CD4-positive, alpha-beta memory T cell (primary cell): ENCODE results near the gene ARTN. TPM values are rescaled to one million over a fixed set of nuclear protein-coding genes. Genes with fewer than 3 reads are reported as not detected.
A peak's percentile ranks its signal among the peaks of the same experiment; 100 is the strongest.

Source experiments
- CTCF ChIA-PET: fragments of 350-600 bp; sonication (Branson Sonifier 250); formaldehyde crosslinking; loops from one replicate; lab custom pipeline; 2021; ENCODE audit warnings: inconsistent platforms; ENCODE audit not compliant: partially characterized antibody; lab: Charles Lee
- POLR2A ChIA-PET: fragments of 350-600 bp; sonication (Branson Sonifier 250); formaldehyde crosslinking; loops from one replicate; lab custom pipeline; 2021; ENCODE audit not compliant: partially characterized antibody; lab: Charles Lee
- DNase-seq, 5 donors: peaks; one replicate each; pipeline versions ENCODE4 v3.0.0 to v3.0.0-alpha.2; 2020 to 2022; ENCODE audit warnings: mixed read lengths in 1 of 5
- H3K27ac ChIP-seq: one replicate; pipeline ENCODE4 v1.7.0; 2013; ENCODE audit warnings: low read depth, low read length
- H3K27me3 ChIP-seq: 2 replicates; pipeline ENCODE4 v1.7.0; 2013; ENCODE audit warnings: mild to moderate bottlenecking, low read length, moderate library complexity; ENCODE audit not compliant: insufficient read depth
- H3K36me3 ChIP-seq: 2 replicates; pipeline ENCODE4 v1.7.0; 2013; ENCODE audit warnings: mild to moderate bottlenecking, low read length, moderate library complexity; ENCODE audit not compliant: insufficient read depth
- H3K4me1 ChIP-seq: 2 replicates; pipeline ENCODE4 v1.7.0; 2013; ENCODE audit warnings: mild to moderate bottlenecking, low read length, moderate library complexity; ENCODE audit not compliant: insufficient read depth
- H3K4me3 ChIP-seq, 2 donors: one replicate each; pipeline ENCODE4 v1.7.0; 2013; ENCODE audit warnings: low read length in 2 of 2, mild to moderate bottlenecking in 1 of 2
- H3K9me3 ChIP-seq, 2 donors: one replicate each; pipeline ENCODE4 v1.7.0; 2013; ENCODE audit warnings: low read length in 2 of 2, control low read depth in 1 of 2; ENCODE audit not compliant: control insufficient read depth in 1 of 2
- H3K27ac Mint-ChIP-seq, 7 donors: one replicate each; pipeline ENCODE4 v1.8.0; 2020 to 2021; ENCODE audit warnings: mixed read lengths in 7 of 7, mild to moderate bottlenecking in 6 of 7, inconsistent platforms in 3 of 7, moderate library complexity in 3 of 7
- H3K27me3 Mint-ChIP-seq, 2 donors: one replicate each; pipeline ENCODE4 v1.8.0; 2020 to 2021; ENCODE audit warnings: mixed read lengths in 2 of 2
- H3K36me3 Mint-ChIP-seq, 2 donors: one replicate each; pipeline ENCODE4 v1.8.0; 2020 to 2021; ENCODE audit warnings: mixed read lengths in 2 of 2, inconsistent platforms in 1 of 2, mild to moderate bottlenecking in 1 of 2
- H3K4me1 Mint-ChIP-seq, 4 donors: one replicate each; pipeline ENCODE4 v1.8.0; 2020 to 2021; ENCODE audit warnings: mixed read lengths in 4 of 4, mild to moderate bottlenecking in 1 of 4
- H3K4me3 Mint-ChIP-seq, 8 donors: one replicate each; pipeline ENCODE4 v1.8.0; 2020 to 2021; ENCODE audit warnings: mixed read lengths in 8 of 8, mild to moderate bottlenecking in 7 of 8, moderate library complexity in 6 of 8, inconsistent platforms in 3 of 8
- H3K9me3 Mint-ChIP-seq, 8 donors: one replicate each; pipeline ENCODE4 v1.8.0; 2020 to 2021; ENCODE audit warnings: mixed read lengths in 8 of 8, mild to moderate bottlenecking in 5 of 8, inconsistent platforms in 3 of 8, moderate library complexity in 1 of 8
- intact Hi-C: fragments of 100-400 bp; cut with micrococcal nuclease; formaldehyde crosslinking; loops from one replicate; pipeline ENCODE4 v1.15.1; 2023
- polyA plus RNA-seq, 2 donors: library from polyadenylated mRNA; unstranded; fragments of 300-500 nt; fragmentation: Illumina TruSeq; gene quantifications; one replicate each; pipeline ENCODE4 v1.2.3, GENCODE V29; 2021
- total RNA-seq, 2 experiments: library from RNA; stranded (reverse); gene quantifications; one replicate each; pipeline ENCODE4 v1.2.3, GENCODE V29; 2021

ARTN gene
- total and polyA plus RNA-seq, 4 experiments from 2014 or later = 0.41 TPM; not detected in 3

- peaks cover 7% of the 10 kb centered on the region for H3K36me3 ChIP-seq
- intact Hi-C loops = no loop called here
- ChIA-PET CTCF (no interaction called here), POLR2A (no interaction called here)
- H3K27me3 Mint-ChIP-seq = no peaks in the 10 kb centered on the region
- peaks cover 18 to 28% of the 10 kb centered on the region in 2 donors for H3K36me3 Mint-ChIP-seq
- H3K9me3 ChIP-seq = no peaks in the 10 kb centered on the region
- no peak for DNase-seq
- no peak overlapping the region for H3K27ac ChIP-seq
- no peaks in the 10 kb centered on the region for H3K27me3 ChIP-seq
- H3K9me3 Mint-ChIP-seq = no peaks in the 10 kb centered on the region
- H3K4me3 Mint-ChIP-seq = peak overlapping the region in 1 of 8 donors; percentile 48
- H3K4me1 Mint-ChIP-seq = no peaks in the 10 kb centered on the region
- no peaks in the 10 kb centered on the region for H3K4me1 ChIP-seq
- peak overlapping the region in 1 of 7 donors; percentile 16 for H3K27ac Mint-ChIP-seq
- H3K4me3 ChIP-seq = no peak overlapping the region
Observed at GRCh38 chr1:43901196-43901961, 32.2 kb upstream of the ARTN start.

DNA sequence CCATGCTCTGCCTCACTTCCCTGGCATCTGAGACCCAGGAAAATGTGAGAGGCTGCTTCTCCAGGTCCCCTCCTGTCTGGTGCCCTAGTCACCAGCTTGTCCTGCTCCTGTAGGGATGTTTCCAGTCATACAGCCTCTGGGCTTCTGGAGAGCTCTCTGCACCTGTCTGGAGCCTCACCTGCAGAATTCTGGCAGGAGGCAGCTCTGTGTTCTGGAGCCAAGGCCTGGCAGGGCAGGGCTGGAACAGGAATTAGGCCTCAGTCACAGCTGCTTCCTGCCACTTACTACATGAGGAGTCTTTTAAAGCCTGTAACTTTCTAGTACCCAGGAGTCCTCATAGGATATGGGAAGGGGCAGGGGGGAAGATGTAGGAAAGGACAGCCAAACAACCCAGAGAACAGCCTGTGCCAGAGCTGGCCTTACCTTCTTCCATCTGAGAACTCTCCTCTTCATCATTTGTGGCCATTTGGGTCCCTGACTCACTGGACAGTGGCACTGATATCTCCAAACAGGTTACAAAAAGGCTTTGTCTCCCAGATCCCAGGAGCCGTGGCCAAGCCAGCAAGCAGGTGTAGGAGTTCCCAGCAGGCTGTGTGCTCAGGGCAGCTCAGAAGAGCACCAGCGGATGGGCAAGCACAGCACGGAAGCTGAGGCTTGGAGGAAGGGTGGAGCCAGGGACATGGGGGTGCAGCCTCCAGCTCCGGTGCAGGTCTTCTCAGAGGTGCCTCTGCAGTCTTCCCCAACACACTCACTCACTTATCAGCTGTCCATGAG is 31.4 kb upstream of the ARTN start:
- H3K27ac Mint-ChIP-seq = peak overlapping the region in 1 of 7 donors; percentile 64

DNA sequence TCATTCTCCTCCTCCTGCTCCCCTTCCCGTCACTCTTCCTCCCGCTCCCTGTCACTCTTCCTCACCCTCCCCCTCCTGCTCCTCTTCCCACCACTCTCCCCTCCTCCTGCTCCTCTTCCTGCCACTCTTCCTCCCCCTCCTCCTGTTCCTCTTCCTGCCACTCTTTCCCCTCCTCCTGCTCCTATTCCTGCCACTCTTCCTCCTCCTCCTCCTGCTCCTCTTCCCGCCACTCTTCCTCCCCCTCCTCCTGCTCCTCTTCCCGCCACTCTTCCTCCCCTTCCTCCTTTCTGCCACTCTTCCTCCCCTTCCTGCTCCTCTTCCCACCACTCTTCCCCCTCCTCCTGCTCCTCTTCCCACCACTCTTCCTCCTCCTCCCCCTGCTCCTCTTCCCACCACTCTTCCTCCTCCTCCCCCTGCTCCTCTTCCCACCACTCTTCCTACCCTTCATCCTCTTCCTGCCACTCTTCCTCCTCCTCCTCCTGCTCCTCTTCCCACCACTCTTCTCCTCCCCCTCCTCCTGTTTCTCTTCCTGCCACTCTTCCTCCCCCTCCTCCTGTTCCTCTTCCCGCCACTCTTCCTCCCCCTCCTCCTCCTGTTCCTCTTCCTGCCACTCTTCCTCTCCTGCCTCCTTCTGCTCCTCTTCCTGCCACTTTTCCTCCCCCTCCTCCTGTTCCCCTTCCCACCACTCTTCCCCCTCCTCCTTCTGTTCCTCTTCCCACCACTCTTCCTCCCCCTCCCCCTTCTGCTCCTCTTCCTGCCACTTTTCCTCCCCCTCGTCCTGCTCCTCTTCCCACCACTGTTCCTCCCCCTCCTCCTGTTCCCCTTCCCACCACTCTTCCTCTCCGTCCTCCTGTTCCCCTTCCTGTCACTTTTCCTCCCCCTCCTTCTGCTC is 28.7 kb upstream of the ARTN start:
- H3K27ac ChIP-seq = no peak overlapping the region
- H3K4me3 ChIP-seq = no peak overlapping the region
- H3K27me3 ChIP-seq = no peaks in the 10 kb centered on the region
- ChIA-PET CTCF (no interaction called here), POLR2A (no interaction called here)
- no peaks in the 10 kb centered on the region for H3K9me3 ChIP-seq
- intact Hi-C loops = no loop called here
- no peak for DNase-seq
- peaks cover 0 to 3% (median 1%) of the 10 kb centered on the region in 4 donors for H3K4me1 Mint-ChIP-seq
- H3K4me1 ChIP-seq = no peaks in the 10 kb centered on the region
- H3K9me3 Mint-ChIP-seq = no peaks in the 10 kb centered on the region
- H3K27ac Mint-ChIP-seq = no peak overlapping the region
- no peaks in the 10 kb centered on the region for H3K27me3 Mint-ChIP-seq
- H3K36me3 ChIP-seq = no peaks in the 10 kb centered on the region
- peaks cover 11 to 34% of the 10 kb centered on the region in 2 donors for H3K36me3 Mint-ChIP-seq
- H3K4me3 Mint-ChIP-seq = no peak overlapping the region

More for the DNA sequence above, 31.4 kb upstream of the ARTN start:
- Histone ChIP-seq H3K27me3 (no peaks in the 10 kb centered on the region), H3K36me3 (peaks cover 7% of the 10 kb centered on the region), H3K4me1 (no peaks in the 10 kb centered on the region), H3K9me3 (no peaks in the 10 kb centered on the region), H3K27ac (no peak overlapping the region), H3K4me3 (no peak overlapping the region)
- Mint-ChIP-seq H3K27me3 (no peaks in the 10 kb centered on the region), H3K4me1 (peaks cover 0 to 2% (median under 1%) of the 10 kb centered on the region in 4 donors), H3K4me3 (peak overlapping the region in 7 of 8 donors; percentile 19 to 82 (median 61)), H3K36me3 (peaks cover 20 to 24% of the 10 kb centered on the region in 2 donors), H3K9me3 (no peaks in the 10 kb centered on the region)
- no peak for DNase-seq
- CTCF ChIA-PET = no interaction called here
- POLR2A ChIA-PET = no interaction called here
- intact Hi-C loops = no loop called here

- H3K4me1 Mint-ChIP-seq = peaks cover 0 to 3% (median 1%) of the 10 kb centered on the region in 4 donors
- Histone ChIP-seq H3K36me3 (no peaks in the 10 kb centered on the region), H3K27ac (no peak overlapping the region), H3K27me3 (no peaks in the 10 kb centered on the region), H3K9me3 (no peaks in the 10 kb centered on the region), H3K4me1 (no peaks in the 10 kb centered on the region), H3K4me3 (no peak overlapping the region)
- intact Hi-C loops = no loop called here
- H3K27ac Mint-ChIP-seq = no peak overlapping the region
- no peak for DNase-seq
- no peaks in the 10 kb centered on the region for H3K27me3 Mint-ChIP-seq
- CTCF ChIA-PET = interaction anchor here (1.0 kb wide), 1 partner anchor 26 kb away, joined by 3 read pairs; no protein-coding TSS in a partner anchor
- H3K36me3 Mint-ChIP-seq = peaks cover 7 to 34% of the 10 kb centered on the region in 2 donors
- H3K4me3 Mint-ChIP-seq = no peak overlapping the region
- peaks cover 0 to 2% (median 0%) of the 10 kb centered on the region in 8 donors for H3K9me3 Mint-ChIP-seq
- POLR2A ChIA-PET = no interaction called here
Observed at GRCh38 chr1:43908226-43908625, 25.4 kb upstream of the ARTN start.

- no peak for DNase-seq
- H3K27ac ChIP-seq = no peak overlapping the region
- POLR2A ChIA-PET = no interaction called here
- H3K36me3 Mint-ChIP-seq = peaks cover 7 to 34% of the 10 kb centered on the region in 2 donors
- H3K9me3 ChIP-seq = no peaks in the 10 kb centered on the region
- intact Hi-C loops = no loop called here
- peaks cover 0 to 3% (median 1%) of the 10 kb centered on the region in 4 donors for H3K4me1 Mint-ChIP-seq
- H3K27me3 Mint-ChIP-seq = no peaks in the 10 kb centered on the region
- CTCF ChIA-PET = interaction anchor here (1.0 kb wide), 1 partner anchor 26 kb away, joined by 3 read pairs; no protein-coding TSS in a partner anchor
- H3K27ac Mint-ChIP-seq = no peak overlapping the region
- H3K4me3 ChIP-seq = no peak overlapping the region
- no peaks in the 10 kb centered on the region for H3K27me3 ChIP-seq
- H3K9me3 Mint-ChIP-seq = peaks cover 0 to 2% (median 0%) of the 10 kb centered on the region in 8 donors
- H3K4me3 Mint-ChIP-seq = no peak overlapping the region
- no peaks in the 10 kb centered on the region for H3K36me3 ChIP-seq
- H3K4me1 ChIP-seq = no peaks in the 10 kb centered on the region
Observed at GRCh38 chr1:43908858-43909257, 24.7 kb upstream of the ARTN start.

DNA sequence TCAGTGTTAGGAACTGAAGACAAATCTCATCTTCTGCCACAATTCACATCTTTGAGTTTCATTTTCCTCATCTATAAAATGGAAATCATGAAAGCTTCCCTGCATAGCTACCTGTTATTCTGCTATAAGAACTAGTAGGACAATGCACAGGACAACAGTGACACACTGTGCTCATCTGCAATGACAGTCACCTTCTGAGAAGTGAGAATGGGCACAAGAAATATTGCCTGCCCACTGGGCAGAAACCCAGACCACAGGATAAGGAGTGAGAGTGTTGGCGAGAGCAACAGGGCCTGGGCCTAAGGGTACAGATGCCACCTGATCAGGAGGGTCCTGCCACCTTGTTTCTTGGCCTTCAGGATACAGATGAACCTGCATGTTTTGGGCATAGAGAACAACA is 23.3 kb upstream of the ARTN start:
- no peak overlapping the region for H3K27ac ChIP-seq
- Mint-ChIP-seq H3K27ac (no peak overlapping the region), H3K9me3 (peaks cover 0 to 2% (median 0%) of the 10 kb centered on the region in 8 donors), H3K4me3 (no peak overlapping the region), H3K4me1 (peaks cover 0 to 3% (median 1%) of the 10 kb centered on the region in 4 donors), H3K27me3 (no peaks in the 10 kb centered on the region), H3K36me3 (peaks cover 7 to 34% of the 10 kb centered on the region in 2 donors)
- no peak overlapping the region for H3K4me3 ChIP-seq
- H3K4me1 ChIP-seq = no peaks in the 10 kb centered on the region
- ChIA-PET CTCF (no interaction called here), POLR2A (no interaction called here)
- intact Hi-C loops = no loop called here
- no peak for DNase-seq
- H3K27me3 ChIP-seq = no peaks in the 10 kb centered on the region
- no peaks in the 10 kb centered on the region for H3K36me3 ChIP-seq
- no peaks in the 10 kb centered on the region for H3K9me3 ChIP-seq
